SHP77 treated with DMSO at 0.1 percent for 48 hours (cell line): Measurements from ENCODE around the gene ZPR1.
"Not testable (repeated sequence)": the region's sequence is repeated elsewhere in the genome, so short reads cannot be mapped to it uniquely, and the experiment has no call there.

Source experiments
- DNase-seq: peaks from one replicate; lab custom pipeline; 2025; lab: John Stamatoyannopoulos, UW

The ZPR1 gene

GRCh38 chr11:116825434-116825833 is 37.6 kb upstream of the ZPR1 start:
- DNase-seq: no peak

GRCh38 chr11:116823031-116823843 is 35.4 kb upstream of the ZPR1 start, which contains the start of gene APOA4:
Gene APOA4 (minus strand): TSS chr11:116823304. CDS start chr11:116823191, 113 bp downstream.
- DNase-seq: no peak

- DNase-seq: no peak
Observed at GRCh38 chr11:116822575-116822974, 34.8 kb upstream of the ZPR1 start.

DNA sequence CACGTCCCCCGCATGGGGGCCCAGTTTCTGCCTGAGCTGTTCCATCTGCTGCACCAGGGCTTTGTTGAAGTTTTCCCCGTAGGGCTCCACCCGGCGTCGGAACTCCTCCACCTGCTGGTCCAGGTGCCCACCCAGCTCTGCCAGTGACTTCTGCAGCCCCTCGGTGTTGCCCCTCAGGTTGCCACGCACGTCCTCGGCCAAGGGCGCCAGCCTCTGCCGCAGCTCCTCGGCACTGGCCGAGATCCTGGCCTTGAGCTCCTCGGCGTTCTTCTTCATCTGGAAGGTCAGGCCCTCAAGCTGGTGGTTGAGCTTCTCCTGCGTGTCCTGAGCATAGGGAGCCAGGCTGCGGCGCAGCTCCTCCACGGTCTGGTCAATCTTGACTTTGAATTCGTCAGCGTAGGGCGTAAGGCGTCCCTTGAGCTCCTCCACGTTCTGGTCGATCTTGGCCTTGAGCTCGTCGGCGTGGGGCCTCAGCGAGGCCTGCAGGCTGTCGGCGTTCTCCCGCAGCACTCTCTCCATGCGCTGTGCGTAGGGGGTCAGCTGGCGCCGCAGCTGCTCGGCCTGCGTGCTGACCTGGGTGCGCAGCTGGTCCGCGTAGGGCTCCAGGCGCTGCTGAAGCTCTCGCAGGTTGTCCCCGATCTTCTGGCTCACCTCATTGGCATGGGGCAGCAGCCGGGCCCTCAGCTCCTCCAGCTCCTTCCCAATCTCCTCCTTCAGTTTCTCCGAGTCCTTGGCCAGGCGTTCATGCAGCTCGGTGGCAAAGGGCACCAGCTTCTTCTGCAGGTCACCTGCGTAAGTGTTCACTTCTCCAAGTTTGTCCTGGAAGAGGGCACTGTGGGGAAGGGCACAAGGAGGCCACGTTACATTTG is 33.5 kb upstream of the ZPR1 start:
- no peak for DNase-seq

GRCh38 chr11:116819049-116819448 is 31.2 kb upstream of the ZPR1 start:
- DNase-seq: no peak

- DNase-seq: no peak
Observed at GRCh38 chr11:116814502-116814901, 26.7 kb upstream of the ZPR1 start.

- no peak for DNase-seq
Observed at GRCh38 chr11:116813781-116814471, 26.1 kb upstream of the ZPR1 start.

- no peak for DNase-seq
Observed at GRCh38 chr11:116813170-116813569, 25.3 kb upstream of the ZPR1 start.

GRCh38 chr11:116812109-116812508 is 24.3 kb upstream of the ZPR1 start:
- DNase-seq: no peak

GRCh38 chr11:116811194-116811593 is 23.4 kb upstream of the ZPR1 start:
- DNase-seq: no peak

GRCh38 chr11:116808262-116809175 is 20.7 kb upstream of the ZPR1 start:
- DNase-seq: no peak

- no peak for DNase-seq
Observed at GRCh38 chr11:116807601-116808261, 19.9 kb upstream of the ZPR1 start.

DNA sequence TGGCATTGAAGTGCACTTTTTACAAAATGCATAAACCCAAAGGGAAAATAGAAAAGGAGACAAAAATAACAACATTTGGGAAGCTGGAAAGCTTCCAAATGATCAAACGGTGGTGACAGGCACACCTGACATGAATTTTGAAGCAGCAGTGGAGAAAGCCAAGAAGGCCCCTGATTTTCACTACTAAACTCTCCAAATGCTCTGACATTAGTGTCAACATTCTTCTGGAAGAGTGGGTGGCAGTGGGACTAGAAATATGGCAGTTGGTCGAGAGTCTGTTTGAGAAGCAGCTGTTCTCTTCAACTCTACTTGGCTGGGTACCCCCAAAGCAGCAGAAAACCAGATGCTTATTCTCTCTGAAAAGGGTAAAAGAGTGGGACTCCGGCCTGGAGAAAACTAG is 16.2 kb upstream of the ZPR1 start:
- no peak for DNase-seq

DNA sequence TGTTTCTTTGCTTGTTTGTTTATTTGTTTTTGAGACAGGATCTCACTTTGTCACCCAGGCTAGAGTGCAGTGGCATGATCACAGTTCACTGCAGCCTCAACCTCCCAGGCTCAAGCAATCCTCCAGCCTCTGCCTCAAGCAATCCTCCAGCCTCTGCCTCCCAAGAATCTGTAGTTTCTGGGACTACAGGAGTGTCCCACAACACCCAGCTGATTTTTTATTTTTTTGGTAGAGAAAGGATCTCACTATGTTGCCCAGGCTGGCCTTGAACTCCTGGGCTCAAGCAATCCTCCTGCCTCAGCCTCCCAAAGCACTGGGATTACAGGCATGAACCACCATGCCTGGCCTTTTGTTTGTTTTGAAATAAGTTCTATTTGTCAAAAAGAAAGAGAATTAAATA is 13.8 kb upstream of the ZPR1 start:
- not testable (repeated sequence) for DNase-seq

DNA sequence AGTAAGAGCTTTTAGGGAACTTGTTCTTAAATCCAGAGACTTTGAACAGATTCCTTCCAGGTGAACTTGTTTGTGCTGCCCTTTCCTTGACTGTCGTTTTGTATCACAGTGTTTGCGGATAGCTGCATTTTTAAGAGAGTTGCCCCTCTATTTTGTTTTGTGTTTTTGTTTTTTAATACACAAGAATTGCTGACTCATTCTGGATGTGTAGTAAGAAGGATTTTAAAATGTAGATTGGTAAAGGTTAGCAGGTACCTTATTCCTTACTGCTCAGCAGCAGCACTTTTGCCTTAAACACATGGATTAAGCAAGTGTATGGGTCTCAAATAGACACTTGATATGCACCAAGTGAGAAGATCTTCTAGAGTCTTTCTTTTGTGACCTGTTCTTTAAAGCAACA is 12.8 kb upstream of the ZPR1 start:
- no peak for DNase-seq

GRCh38 chr11:116798368-116798767 is 10.5 kb upstream of the ZPR1 start:
- no peak for DNase-seq

DNA sequence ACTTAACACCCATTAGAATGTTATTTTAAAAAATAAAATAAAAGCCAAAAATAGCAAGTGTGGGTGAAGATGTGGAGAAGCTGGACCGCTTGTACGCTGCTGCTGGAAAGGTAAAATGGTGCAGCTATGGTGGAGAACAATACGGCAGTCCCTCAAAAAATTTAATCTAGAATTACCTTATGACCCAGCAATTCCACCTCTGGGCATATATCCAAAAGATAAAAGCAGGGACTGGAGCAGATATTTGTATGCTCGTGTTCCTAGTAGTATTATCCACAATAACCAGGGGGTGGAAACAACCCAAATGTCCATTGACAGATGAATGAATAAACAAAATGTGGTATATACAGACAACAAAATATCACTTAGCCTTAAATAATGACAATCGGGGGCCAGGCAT is 10.0 kb upstream of the ZPR1 start:
- DNase-seq: no peak

GRCh38 chr11:116796548-116796947 is 8.7 kb upstream of the ZPR1 start:
- no peak for DNase-seq

DNA sequence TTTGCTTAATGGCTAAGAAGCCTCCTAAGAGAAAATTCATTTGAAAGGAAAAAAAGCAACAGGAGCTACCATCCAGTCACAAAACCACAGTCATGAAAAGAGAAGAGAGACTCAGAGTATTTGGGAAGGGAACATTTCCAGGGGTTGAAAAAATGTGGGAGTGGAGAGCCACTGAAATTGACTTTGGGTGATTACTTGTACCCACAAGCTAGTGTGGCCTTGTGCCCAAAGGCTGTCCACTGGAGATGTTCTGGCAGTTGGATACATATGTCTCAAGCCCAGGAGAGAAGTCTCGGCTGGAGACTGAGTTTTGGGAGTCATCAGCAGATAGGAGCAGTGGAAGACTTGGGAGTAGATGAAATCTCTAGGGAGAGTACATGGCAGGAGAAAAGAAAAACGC is 7.0 kb upstream of the ZPR1 start:
- DNase-seq: no peak

- no peak for DNase-seq
Observed at GRCh38 chr11:116793772-116794097, 5.9 kb upstream of the ZPR1 start.
